ENCODE measurements around the gene PSME2.

- TF ChIP-seq SPI1 (IDR thresholded peaks at IDR 0.05; ENCODE audit: borderline replicate concordance, low read depth) (peak; percentile 58; the same call in 1 of the 2 replicates), CTCF (IDR thresholded peaks at IDR 0.05; ENCODE audit: insufficient read depth, low read length) (no peak), POLR2AphosphoS5 (IDR thresholded peaks at IDR 0.05; ENCODE audit: low read depth) (peak; percentile 82; the same call in 1 of the 2 replicates)
These were observed 42.0 kb upstream of the PSME2 start, which contains the start of gene IPO4 for GRCh38 chr14:24188251-24189058.
